Activated CD8-positive, alpha-beta memory T cell treated with anti-CD3 and anti-CD28 coated beads, Interleukin-2, amount 50 U/mL, for 24 hours (primary cell): ENCODE results near the gene BTBD16.

Experiments
- DNase-seq: peaks from one replicate; pipeline ENCODE4 v3.0.0-alpha.2; 2020; ENCODE audit errors: extremely low read depth

The BTBD16 gene

DNA sequence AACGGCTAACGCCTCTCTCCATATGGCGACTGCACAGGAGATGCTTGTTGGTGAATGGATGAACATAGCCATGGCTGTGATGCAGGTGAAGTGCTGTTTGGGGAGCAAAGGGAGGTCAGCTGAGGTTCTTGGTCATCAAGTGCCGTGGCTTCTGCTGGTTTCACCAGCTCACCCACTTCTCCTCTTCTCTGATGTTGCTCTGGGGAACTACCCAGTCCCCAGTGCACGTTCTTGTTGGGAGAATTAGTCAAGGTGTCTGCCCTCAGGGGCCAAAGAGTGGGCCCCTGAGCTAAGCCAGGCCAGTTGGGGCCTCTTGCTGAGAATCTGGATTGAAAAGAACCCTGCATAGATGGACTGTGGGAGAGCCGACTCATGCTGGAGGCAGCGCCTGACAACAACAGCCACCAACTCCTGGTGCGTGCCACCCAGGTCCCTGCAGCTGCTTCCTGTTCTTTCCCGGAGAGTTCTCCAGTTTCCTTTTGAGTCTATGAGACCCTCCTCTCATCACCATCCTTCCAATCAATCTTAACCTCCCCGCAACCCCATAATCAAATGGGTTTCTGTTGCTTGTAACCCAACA is 3.0 kb downstream of the BTBD16 start:
- no peak for DNase-seq

DNA sequence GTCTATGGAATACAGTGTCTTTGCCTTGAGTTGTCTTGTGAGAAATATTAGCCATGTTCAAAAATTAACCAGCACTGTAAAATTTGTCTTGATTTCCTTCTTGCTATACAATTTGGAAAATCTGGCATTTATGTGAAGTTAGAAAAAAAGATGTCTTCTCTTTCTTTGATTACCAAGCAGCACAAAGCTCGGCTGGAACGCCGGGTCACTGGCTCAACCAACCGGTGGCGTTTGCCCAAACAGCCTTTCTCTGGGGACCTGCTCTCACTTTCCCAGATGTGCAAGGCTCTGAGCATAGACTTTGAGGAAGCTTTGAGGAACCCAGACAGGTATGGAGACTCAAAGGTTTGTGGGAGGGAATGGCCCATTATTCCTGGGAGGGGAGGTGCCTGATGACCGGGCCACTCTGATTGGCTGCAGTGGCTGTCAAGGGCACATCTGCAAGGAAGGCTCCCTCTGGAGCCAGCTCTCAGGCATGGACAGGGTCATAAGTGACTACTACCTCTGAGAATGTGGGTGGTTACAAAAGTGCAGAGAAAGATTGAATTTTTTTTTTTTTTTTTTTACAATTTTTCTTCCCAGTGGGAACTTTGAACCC is 5.6 kb downstream of the BTBD16 start:
- DNase-seq = no peak

DNA sequence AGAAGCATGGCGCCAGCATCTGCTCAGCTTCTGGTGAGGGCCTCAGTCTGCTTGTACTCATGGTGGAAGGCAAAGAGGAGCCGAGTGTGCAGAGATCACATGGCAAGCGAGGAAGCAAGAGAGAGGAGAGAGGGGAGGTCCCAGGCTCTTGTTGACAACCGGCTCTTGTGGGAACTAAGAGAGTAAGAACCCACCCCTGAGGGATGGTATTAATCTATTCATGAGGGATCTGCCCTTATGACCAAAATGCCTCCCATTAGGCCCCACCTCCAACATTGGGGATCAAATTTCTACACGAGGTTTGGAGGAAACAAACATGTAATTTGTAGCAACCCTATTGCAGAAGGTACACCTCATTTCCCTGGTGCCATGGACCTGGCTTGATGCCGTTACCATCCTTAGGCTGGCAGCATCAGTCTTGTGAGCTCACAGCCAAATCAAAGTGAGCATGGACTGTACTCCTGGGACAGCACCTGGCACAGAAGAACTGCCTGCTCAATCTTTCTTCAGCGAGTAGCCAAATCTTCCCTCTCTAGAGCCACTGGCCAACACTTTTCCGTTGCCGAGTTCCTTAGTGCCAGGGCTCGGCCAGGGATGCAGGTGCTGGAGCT is 6.5 kb downstream of the BTBD16 start:
- no peak for DNase-seq

DNA sequence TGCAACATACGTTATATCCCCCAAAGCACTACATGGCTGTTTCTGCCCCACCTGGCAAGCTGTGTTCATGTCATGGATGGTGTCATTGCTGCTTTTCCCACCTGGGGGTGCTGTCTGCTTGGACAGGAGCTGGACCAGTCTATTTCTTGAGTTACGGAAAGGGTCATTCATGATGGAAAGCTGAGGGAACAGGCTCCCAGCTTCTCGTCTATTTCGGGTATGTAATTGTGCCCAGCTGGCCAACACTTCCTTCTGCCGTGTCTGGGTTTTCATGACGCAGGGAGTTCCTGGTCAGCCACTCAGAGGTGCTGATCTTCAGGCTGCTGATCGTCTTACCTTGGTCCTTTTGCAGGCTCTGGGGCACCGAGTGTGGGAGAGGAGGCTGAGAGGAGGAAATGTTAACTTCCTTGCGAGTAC is 8.6 kb downstream of the BTBD16 start:
- no peak for DNase-seq

DNA sequence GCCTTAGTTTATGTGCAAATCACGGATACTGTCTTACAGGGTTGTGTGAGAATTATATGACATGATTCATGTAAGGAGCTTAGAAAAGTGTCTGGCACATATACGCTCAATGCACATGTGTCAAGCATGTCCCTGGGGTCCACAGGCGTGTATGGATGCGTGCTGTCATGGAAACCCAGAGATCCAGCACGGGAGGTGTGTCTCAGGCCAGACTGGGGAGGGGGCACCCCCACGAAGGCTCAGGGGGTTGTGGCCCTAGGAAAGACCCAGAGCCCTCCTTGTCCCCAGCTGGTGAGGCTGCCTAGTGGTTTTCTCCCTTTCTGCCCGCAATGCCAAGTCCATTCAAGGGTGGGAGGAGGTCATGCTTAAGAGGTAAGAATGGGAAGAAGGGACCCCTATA is 9.1 kb downstream of the BTBD16 start:
- DNase-seq = no peak

DNA sequence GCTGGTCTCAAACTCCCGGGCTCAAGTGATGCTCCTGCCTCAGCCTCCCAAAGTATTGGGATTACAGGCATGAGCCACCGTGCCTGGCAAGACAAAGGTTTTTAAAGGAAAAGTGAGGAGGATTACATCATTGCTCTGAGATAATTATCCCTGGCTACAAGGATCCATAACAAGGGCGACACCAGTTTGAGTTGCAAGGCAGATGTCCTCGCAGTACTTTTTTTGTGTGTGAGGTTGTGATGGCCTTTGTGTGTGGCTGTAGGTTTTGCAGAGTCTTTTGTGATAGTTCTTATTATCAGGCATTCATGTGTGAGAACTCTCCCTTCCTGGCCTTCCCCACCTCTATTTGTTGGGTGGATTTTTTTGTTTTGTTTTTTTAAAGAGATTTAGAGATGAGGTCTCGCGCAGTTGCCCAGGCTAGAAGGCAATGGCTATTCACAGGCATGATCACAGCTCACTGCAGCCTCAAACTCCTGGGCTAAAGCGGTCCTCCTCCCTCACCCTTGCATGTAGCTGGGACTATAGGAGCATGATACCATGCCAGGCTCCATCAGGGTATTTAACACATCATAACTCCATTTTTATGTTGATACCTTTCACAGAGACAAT is 10.0 kb downstream of the BTBD16 start:
- DNase-seq = no peak

DNA sequence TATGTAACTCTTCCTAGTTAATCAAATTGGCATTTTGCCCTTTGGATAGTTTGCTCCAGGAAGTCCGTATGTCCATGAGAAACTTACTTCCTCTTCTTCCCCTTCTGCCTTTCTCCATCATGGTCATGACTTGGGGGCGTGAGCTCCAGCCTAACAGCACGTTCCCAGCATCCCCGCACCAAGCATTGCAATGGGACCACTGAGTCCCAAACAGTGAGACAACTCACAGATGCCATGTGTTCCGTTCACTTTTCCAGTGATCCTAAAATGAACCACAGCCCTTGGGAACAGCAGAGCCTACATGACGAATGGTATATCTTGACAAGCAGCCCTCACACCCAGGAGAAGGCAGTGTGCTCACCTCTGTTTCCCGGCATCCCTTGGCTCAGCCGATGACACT is 10.7 kb downstream of the BTBD16 start:
- no peak for DNase-seq

DNA sequence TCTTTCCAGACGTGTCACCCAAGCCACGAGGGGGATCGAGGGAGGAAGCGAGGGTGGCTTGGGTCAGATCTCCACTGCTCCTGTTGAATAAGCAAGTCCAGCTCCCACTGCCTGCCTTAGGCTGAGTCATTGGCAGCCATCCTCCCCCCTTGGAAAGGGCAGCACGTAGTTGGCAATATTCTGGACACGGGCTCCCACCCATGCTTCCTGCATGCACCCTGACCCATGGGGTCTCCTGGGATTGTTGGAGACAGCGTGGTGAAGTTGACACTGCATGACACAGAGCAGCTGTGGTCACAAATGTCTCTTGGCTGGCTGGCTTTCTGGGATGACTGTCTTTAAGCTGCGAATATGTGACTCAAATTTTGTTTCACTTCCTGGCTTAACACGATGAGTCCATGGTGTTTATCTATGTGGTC is 11.2 kb downstream of the BTBD16 start:
- DNase-seq = no peak

DNA sequence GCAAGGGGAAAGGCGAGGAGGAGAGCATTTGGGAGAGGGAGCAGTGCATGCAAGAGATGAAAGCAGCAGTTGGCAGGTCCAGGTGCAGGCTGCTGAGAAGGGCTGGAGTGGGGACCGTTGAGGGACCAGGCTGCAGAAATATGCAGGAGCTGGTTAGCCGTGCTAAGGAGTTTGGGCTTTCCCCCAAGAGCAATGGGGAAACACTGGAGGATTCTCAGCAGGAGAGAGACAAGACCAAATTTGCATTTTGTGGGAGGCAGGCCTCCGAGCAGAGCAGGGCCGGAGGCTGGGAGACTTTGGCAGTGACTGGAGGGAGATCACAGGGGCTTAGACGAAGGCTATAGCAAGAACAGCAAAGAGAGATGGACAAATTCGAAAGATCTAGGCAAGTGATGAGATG is 11.8 kb downstream of the BTBD16 start:
- DNase-seq = no peak

DNA sequence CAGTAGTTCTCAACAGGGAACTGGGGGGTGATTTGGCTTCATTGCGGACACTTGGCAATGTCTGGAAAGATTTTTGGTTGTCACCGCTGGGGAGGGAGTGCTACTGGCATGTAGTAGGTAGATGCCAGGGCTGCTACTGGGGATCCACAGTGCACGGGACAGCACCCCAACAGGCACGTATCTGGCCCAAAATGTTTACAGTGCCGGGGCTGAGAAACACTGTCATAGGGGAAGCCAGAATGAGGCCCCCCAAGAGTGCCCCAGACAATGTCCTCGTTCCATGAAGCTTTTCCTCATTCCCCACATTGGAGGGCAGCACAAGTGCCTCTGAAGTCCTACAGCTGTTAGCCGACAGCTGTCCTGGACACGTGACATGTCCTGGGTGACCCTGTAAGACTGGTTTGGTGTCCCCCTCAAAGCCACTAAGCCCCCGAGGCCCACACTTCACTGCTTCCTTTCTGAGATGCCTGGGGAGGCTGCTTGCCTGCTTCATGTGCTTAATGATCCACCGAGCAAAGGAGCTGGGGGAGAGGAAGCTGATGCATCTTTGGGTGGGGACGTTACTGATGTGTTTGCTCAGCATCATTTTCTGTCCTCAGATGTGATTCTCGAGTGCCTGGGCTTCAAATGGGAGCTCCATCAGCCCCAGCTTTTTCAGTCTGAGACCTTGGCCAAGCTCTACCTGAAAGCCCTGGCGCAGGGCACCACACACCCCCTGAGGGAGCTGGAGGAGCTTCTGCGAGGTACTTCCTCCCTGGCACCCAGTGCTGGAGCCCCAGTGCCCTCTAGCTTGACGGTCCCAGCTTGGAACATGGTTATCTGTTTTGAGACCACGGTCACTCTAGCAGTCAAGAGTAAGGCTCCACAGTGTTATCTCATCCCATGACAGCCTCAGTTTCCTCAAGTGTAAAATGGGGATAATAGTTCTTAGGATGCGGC is 14.7 kb downstream of the BTBD16 start:
- DNase-seq = no peak

DNA sequence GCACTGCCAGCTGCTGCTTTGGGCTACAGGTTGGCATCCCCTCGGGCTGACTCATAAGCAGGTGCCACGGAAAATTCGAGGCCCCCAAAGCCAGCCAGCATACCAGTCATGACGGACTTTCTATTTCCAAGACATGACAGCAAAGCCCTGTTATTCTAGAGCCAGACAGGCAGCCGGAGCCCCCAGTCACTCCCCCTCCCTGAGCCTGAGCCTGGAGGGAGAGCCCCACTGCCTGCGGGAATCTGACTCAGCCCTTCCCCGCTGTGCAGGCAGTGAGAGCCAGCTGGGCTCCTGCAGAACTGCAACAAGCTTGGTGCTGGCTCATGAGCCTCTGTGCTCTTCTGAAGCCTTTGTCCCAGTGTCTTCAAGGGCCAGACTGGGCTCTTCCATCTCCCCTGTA is 15.8 kb downstream of the BTBD16 start:
- no peak for DNase-seq

DNA sequence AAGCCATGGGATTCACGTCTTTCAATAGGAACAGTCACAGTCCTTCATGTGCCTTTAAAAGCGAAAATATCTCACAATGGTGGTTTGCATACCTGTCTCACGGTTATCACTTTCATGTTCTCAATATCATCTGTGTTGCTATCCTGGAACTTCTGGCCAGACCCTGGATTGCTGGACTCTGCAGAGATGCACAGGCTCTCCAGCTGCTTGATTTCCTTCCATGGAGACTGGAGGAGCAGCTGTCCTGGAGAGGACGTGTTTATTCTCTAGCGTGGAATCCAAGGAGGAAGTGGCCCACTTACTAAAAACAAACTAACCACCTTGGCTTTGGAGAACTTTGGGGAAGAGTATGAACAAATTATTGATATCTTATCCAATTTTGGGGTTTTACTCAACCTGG is 16.5 kb downstream of the BTBD16 start:
- DNase-seq = no peak

DNA sequence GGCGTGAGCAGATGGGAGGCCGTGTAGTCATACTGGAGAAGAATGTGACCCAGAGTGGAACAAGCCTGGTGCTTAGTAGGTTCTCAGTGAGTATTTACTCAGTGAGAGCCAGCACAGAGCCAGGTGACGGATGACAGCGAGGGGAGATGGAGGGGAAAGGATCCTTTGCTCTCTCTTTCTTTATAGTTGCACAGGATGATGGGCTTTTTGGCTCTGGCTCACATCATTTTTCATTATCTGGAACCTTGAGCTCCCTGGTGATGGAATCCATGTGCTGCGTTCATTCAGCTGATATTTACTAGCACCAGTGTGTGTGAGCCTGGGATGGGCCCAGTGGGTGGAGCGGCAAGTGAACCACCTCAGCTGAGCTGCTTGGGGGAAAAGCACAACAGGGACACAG is 17.2 kb downstream of the BTBD16 start:
- DNase-seq = no peak

DNA sequence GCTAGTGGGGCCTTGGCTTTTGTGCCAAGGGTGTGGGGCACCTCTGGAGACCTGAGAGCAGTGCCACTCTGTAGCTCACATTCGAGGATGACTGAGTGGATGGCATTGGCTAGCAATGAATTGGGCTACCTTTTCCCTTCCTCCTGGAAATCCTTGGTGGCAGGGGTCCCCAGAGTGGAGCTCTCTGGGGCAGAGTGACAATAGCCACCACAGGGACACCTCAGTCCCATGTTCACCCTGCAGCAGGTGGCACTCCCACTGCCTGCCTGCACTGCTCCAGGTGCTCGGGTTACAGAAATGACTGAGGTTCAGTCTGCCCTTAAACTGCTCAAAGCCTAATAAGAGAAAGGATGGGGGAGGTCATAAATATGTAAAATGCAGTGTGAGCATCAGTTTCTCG is 17.8 kb downstream of the BTBD16 start:
- no peak for DNase-seq

DNA sequence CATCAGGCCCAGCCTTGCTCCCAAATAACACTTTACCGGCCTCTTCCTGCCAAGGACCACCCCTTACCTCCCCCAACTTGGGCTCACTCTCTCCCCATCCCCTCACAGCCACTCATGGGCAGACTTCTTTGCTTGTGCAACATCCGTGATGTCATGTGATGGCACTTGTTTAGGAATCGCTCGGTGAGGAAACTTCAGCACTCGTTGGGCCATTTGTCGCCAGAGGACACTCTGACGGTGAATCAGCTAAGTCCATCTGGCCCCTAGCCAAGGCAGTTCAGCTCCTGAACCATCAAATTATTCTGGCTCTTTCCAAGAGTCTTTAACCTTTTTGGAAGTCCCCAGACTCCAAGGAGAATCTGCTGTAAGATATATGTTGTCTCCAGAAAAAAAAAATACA is 19.2 kb downstream of the BTBD16 start:
- no peak for DNase-seq

DNA sequence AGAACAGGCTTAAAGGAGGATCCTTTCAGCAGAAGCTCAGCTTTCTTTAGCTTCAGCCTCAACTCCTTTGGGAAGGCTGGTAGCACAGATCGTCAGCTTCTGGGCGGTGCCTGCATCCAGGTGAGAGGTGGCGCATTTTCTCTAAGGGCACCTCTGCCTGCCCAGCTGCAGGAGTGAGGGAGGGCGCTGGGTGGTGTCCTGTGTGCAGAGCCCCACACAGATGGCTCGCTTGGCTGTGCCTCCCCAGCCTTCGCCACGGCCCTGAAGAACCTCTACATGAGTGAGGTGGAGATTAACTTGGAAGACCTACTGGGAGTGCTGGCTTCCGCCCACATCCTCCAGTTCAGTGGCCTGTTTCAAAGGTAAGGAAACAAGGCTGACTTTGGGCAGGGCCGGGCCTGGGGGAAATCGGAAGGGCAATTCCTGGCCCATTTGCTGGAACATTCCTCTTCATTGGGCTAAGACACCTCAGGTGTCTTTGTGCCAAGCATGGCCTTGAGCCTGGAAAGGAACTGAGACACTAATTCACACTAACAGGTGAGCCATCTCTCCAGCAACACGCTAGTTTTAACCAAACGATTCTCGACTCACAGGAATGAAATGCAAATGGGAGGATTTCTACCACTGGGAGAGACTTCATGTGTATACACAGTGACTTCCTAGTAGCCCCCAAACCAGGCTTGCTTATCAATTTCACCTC is 19.9 kb downstream of the BTBD16 start:
- no peak for DNase-seq

DNA sequence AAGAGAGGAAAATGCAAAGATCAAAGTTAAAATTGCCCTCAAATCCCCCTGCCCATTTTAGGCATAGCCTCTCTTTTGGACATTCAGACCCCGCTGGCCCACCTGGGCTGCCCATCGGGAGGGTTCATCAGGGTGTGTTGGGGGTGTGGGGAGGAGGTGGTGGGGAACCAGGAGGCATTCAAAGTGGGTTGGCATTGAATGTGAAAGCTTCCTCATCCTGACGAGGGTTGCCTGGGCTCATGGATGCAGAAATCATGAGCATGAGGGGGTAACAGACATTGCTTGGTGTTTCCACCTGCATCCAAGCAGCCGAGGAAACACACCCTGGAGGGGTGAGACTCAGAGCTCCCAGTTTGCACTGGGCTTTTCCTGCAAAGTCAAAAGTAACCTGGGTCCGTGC is 20.6 kb downstream of the BTBD16 start:
- DNase-seq = no peak

DNA sequence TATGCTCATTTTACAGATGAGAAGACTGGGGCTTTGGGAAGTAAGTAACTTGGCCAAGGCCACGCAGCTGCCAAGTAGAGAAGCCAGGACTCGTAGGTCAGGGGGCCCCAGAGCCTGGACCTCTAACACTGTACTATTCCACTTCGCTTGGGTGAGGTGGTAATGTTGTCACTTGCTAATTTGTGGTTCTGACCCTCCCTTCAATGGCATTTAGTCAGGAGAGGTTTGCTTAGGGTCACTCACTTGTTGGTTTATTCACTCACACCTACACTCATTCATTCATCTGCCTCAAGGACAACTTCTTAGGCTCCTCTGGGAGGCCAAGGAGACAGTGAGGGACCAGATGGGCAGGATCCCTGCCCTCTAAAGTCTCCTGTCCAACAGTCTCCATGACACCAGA is 21.3 kb downstream of the BTBD16 start:
- no peak for DNase-seq

DNA sequence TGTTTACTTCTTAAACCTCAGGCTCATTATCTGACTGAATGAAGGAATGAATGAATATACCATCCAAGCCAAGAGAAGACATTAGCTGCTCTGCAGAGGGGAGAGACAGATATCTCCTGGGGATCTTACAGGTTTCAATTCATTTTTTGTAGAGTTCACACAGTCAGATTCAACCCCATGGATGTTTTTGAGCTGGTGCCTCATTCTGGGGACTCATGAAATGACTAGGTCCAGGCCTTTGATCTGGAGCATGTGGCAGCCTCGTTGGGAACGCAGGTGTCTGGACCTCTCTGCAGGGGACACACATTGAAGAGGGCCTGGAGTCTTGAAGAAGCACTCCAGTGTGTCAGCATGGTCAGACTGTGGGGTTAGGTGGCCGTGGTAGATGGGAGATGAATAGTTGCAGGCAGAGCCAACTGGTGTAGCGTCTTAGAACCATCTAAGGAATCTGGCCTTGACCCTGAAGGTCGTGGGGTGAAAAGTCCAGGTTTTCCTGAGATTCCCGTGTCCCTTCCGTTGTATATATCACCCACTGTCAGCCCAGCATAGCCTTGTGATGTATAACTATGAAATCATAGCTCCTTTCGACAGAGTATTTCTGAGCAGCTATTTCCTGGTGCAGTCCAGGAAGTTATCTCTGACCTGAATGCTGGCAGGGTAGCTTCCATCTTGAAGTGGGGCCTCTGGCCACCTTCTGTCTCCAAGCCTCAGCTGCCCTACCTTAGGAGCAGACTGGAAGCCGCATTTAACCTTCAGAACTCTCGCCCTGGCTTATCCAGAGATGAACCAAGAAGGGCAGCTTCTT is 22.3 kb downstream of the BTBD16 start:
- no peak for DNase-seq

DNA sequence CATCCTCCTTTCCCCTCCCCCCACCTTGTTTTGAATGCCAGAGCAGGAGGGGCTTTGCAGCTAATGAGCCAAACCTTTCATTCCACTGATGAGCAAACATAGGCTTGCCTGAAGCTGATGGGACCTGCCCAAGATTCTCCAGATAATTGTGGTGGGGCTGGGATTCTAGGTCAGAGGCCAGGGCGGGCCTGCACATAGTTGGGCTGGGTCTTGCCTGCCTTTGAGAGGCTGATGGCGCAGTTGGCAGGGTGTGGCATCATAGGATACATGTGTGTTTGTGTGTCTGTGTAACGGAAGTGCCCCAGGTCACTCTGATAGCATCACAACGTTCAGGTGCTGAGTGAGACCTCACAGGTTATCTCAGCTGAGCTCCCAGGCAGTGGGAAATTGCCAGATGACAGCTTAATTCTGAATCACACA is 22.9 kb downstream of the BTBD16 start:
- no peak for DNase-seq
